NCI-H1930 (cell line): ENCODE results near the gene NRGN.

Experiments used
- DNase-seq, 2 experiments: peaks; one replicate each; lab custom pipeline; 2025; lab: John Stamatoyannopoulos, UW

The NRGN gene

DNA sequence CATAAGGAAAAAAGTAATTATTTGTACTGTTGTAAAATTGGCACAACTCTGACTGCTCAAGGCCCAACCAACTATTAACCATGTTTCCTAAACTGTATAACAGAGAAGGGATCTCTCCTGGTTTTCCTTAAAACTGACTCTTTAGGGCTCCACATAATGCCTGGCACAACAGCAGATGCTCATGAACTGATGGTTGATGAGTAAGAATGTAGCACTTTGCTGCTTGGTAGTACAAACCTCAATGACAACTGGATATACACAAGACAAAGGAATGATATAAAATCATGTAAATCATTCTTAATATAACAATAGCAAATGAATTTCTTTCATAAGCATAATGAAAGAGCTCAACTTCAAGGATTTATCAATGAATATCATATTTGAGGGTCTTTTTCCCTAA lies 48.8 kb downstream of the NRGN start:
- DNase-seq = no peak

DNA sequence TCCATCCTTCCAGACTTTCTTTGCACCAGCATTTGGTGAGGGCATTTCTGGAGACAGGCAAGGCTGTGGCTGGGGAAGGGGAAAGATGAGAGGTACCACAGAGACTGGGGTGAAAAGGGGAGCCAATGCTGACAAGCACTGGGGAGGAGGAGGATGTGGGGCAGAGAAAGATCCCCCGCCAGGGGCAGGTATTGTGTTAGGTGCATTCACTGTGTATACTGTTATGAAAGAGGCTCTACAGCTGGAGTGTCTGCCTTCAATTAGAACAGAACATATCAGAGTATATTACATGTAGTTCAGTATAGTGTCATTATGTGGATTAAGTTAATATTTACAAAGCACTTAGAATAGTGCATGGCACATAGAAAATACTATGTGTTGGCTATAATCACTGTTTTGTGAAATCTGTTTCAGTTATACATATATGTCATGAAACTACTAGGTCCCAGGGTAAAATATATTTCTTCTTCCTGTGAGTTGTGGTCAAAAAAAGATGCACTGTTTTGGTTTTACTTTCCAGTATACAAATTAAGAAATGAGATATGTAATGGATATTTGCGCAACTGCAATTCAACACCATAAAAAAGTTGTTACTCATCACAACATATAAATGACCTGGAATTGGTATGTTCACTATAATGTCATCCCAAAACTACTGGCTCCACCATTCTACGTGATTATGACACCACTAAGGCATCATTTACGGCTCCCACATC lies 52.0 kb downstream of the NRGN start:
- no peak for DNase-seq

DNA sequence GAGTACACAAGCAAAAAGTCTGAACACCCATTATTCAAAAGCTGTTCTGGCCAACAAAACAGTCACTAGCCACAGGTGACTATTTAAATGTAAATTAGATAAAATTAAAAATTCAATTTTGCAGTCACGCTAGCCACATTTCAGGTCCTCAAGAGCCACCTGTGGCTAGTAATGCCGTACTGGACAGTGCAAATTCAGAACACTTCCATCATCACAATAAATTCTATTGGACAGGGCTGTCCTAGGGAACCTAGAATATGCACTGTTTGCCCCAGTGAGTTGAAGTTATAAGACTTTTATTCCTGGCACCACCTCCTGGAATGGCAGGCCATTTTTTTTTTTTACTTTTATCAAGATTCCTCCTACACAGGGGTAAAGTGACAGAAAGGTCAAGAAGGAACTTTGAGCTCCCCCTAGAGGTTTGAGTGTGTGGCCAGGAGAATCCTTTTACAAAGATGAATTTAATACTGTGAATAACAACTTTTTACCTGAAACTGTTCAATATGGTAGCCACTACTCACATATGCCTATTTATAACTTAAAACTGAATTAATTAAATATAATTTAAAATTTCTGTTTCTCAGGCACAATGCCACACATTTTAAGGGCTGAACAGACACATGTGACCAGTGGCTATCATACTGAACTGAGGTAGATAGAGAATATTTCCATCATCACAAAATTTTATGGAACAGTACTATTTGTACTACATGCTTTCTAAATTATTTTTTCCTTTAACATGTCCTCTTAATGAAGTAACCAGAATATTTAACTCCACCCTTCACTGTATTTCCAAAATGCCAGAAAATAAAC lies 53.9 kb downstream of the NRGN start:
- peak in 1 of 2 experiments; percentile 11 for DNase-seq

DNA sequence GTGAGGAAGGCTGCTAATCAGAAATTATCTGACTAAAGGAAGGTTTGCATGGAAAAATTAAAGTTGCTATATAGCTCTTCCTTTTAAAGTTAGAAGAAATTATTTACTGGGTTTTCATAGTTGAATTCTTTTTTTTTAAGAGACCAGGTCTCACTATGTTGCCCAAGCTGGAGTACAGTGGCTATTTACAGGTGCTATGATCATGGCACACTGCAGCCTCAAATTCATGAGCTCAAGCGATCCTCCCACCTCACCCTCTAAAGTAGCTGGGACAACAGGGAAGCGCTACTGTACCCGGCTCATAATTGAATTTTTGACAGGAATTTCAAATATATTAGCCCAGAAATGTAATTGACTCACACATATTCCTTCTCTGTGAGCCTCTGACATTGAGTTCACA lies 56.6 kb downstream of the NRGN start:
- DNase-seq = no peak
